Gastrocnemius medialis (tissue), 4 donors: ENCODE results near the gene SELENOO.

ENCODE experiments used
- POLR2A ChIP-seq, 2 donors: fragments of 450-650 bp; IDR thresholded peaks; one replicate each; pipeline ENCODE4 v1.6.1; 2017; ENCODE audit warnings: antibody characterized with exemption in 2 of 2, mild to moderate bottlenecking in 2 of 2, moderate library complexity in 2 of 2
- TF ChIP-seq, protein P1 (sequence below), 5 experiments: fragments of 450-650 bp in 3 of 5; fragments of 200-600 bp in 2 of 5; sonication (generic) in 2 of 5; IDR thresholded peaks in 4 of 5; conservative IDR thresholded peaks in 1 of 5; 1 replicate in 4 of 5; 2 replicates in 1 of 5; pipeline ENCODE4 v1.5.1; 2016 to 2019; ENCODE audit warnings: antibody characterized with exemption in 5 of 5, mild to moderate bottlenecking in 3 of 5, moderate library complexity in 3 of 5

- TF ChIP-seq, protein P1, sequence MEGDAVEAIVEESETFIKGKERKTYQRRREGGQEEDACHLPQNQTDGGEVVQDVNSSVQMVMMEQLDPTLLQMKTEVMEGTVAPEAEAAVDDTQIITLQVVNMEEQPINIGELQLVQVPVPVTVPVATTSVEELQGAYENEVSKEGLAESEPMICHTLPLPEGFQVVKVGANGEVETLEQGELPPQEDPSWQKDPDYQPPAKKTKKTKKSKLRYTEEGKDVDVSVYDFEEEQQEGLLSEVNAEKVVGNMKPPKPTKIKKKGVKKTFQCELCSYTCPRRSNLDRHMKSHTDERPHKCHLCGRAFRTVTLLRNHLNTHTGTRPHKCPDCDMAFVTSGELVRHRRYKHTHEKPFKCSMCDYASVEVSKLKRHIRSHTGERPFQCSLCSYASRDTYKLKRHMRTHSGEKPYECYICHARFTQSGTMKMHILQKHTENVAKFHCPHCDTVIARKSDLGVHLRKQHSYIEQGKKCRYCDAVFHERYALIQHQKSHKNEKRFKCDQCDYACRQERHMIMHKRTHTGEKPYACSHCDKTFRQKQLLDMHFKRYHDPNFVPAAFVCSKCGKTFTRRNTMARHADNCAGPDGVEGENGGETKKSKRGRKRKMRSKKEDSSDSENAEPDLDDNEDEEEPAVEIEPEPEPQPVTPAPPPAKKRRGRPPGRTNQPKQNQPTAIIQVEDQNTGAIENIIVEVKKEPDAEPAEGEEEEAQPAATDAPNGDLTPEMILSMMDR (IDR thresholded peaks at IDR 0.05 in 4 of 5, conservative IDR thresholded peaks at IDR 0.05 in 1 of 5), result peak; percentile 66 to 82 (median 75)
- TF ChIP-seq POLR2A (IDR thresholded peaks at IDR 0.05), result no peak
Observed at GRCh38 chr22:50252082-50253045, 51.6 kb downstream of the SELENOO start.
